GM21447 (cell line): Measurements from ENCODE around the gene RNF41.
A peak's percentile ranks its signal among the peaks of the same experiment; 100 is the strongest.
"Not testable (repeated sequence)": the region's sequence is repeated elsewhere in the genome, so short reads cannot be mapped to it uniquely, and the experiment has no call there.

ENCODE experiments used
- ATAC-seq: cut with Tn5 transposase; IDR thresholded peaks from one replicate; pipeline ENCODE4 v1.9.1; 2021; ENCODE audit not compliant: unreplicated experiment

RNF41 gene

DNA sequence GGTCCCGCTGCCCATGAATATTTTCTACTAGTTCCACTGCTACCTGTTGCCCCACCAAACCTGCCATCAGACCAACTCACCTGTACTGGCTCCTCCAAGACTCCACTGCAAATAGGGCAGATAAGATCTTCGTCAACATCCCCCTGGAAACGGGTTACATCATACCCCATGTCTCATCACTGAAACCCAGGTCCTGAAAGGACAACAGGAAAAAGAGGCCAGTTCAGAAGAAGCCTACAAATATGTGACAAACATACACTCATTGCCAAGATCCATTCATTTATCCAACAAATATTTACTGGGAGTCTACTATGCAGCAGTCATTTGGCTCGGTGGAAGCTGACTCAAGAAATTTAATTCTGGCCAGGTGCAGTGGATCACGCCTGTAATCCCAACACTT, 7.8 kb downstream of the RNF41 start:
- no peak for ATAC-seq

DNA sequence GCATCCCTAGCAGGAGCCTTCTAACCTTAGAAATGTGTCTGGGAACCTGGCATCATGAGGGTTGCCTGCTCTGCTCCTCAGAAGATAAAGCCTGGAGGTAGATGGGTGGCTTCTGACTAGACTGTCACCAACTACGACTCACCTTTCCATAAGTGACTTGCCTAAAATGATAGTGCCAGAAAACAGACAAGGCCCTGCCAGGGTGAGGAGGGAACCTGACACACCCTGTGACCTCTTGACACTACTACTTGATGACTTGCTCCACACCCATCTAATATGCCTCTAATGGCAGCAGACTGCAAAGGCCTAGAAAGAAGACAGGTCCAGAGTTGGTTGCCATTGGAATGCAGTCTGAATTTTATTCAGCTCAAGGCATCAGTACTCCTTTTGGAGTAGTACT, 9.4 kb downstream of the RNF41 start:
- no peak for ATAC-seq

- no peak for ATAC-seq
These were observed 13.7 kb downstream of the RNF41 start for GRCh38 chr12:56208006-56208405.

DNA sequence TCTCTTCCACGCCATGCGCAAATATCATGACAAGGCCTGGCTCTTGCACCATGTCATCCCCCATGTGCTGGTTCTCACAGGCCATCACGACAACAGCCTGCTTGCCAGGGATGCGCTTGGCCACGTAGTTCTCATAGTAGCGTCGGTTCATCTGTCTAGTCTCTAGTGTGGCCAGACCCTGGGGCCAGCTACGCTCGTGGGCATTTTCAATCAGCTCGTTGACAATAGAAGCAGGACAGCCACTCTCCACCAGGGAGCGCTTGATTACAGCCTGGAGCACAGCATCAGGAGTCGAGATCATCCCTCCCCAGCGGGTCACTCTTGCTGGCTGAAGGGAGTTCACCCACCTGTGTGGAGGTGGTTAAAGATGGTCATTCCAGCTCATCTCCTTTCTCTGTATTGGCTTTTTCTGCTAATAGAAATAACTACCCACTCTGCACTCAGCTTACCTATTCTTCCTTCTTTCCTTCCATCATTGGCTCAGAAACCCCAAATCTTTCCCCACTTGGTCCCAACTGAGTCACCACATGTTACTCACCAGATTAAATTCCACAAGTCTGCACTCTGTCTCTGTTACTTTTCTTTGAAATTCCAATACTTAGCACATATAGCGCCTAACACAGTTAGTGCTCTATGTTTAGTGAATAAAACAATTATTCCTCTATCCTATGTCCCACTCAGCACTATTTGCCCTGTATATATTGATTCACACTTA, 15.1 kb downstream of the RNF41 start:
- ATAC-seq = no peak

DNA sequence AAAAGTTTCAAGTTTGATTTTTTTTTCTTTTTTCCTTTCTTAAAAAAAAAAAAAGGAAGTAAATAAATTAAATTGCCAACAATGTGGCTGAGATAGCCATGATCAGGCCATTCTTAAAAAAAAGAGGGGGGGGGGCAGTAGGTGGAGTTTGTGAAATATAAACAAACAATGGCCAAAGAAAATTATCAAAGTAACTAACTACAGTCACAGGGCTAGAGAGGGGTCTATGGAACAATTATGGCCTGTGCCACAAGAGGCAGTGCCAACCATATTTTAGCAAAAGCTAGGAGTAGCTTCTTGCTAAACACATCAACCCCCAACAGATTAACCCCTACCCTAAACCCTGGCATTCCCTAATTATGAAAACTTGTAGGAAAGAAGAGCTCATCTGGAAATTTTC, 16.3 kb downstream of the RNF41 start:
- no peak for ATAC-seq

- no peak for ATAC-seq
These were observed 17.4 kb downstream of the RNF41 start for GRCh38 chr12:56204275-56204674.

- no peak for ATAC-seq
These were observed 18.9 kb downstream of the RNF41 start for GRCh38 chr12:56202838-56203237.

DNA sequence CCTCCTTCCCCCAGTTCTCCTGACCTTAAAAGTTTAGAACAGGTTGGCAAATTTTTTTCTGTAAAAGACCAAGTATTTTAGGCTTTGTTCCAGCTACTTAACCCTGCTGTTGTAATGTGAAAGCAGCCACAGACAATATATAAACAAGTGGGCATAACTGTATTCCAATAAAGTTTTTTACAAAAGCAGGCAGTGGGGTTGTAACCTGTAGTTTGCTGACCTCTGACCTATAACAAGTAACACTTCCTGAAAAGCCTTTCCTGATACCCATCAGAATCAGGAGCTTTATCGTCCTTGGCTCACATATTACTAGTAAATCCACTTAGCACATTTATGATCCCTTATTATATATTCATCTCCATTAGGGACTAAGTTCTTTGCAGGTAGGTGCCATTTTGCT, 19.4 kb downstream of the RNF41 start:
- no peak for ATAC-seq

- ATAC-seq = no peak
These were observed 22.9 kb downstream of the RNF41 start for GRCh38 chr12:56198836-56199235.

DNA sequence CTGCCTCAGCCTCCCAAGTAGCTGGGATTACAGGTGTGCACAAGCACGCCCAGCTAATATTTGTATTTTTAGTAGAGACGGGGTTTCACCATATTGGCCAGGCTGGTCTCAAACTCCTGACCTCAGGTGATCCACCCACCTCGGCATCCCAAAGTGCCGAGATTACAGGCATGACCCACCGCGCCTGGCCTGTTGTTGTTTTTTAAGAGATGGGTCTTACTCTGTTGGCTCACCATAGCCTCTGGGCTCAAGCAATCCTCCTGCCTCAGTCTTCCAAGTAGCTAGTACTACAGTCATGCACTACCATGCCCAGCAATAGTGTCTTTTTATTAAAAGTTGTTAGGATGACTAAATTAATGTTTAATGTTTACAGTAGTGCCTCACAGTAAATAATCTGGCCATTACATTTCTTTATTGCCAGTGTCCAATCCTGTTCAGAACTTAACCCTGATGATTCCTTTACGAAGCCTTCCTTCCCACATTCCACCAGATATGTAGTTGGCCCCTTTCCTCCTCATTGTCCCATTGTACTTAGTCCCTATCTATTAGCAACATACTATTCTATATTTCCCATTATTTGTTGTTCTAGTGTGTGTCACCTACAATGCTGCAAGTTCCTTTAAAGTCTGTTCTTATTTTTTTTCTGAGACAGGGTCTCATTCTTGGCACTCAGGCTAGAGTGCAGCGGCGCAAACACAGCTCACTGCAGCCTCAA, 23.6 kb downstream of the RNF41 start:
- ATAC-seq = no peak

GRCh38 chr12:56196818-56197550, 24.7 kb downstream of the RNF41 start:
- ATAC-seq = not testable (repeated sequence)

DNA sequence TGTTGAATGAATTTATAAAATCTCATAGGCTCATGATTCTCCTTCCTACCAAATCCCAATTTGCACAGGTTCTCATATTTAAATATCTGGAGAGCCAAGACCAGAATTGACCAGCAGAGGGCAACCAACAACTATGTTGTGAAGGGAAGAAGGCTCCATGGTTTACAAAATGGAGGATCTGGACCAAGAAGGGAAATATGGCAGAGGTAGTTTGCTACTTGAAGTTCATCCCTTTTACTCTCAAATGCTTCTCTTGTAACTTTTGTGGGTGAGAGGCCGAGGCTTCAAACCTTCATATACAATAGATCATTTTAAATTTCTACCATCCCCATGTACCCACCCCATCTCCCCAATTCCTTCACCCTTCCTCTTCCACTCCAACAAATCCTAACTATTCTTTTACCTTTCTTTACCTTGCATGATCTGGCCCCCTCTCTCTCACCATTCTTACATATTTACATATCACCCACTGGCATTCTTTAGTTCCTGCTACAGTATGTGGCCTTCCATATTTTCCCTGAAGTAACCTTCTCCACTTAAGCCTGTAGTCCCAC, 28.6 kb downstream of the RNF41 start:
- ATAC-seq = no peak

DNA sequence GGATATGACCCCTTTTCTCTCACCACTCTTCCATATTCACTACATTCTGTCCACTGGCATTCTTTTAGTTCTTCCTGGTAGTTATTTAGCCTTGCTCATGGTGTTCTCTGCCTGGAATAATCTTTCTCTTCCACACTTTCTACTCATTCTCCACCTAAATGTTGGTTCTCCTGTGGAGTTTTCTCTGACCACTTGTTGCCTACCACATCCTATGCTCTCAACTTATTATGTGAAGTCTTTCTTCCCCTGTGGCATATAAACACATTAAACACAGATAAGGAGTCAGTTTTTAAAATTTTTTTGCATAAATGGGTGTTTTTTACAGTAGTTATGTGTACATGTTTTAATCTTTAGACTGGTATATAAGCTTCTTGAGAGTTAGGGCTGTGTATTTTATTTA, 29.1 kb downstream of the RNF41 start:
- no peak for ATAC-seq

DNA sequence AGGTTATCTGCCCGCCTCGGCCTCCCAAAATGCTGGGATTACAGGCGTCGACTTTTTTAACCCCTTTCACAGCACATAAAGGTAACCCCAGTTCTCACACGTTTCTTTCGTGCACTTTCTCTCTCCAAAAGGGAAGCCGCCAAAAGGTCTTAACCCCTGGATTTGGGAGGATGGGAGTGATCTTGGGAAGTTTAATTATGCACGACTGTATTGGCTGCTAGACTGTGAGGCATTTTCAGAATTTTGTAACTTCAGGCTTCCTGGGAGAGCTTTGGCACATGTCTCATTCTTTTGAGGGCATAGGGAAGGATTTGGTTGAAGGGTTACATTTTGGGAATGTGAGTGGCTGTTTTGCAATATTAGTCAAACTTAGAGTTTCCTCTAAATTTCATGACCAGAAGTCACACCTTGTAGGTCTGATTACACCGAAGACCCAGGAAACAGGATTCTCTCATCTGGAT, 31.0 kb downstream of the RNF41 start:
- ATAC-seq = no peak

- ATAC-seq = peak; percentile 42
These were observed 31.6 kb downstream of the RNF41 start for GRCh38 chr12:56189918-56190694.

- ATAC-seq = peak; percentile 46
These were observed 32.4 kb downstream of the RNF41 start, which contains the start of gene SMARCC2 for GRCh38 chr12:56189099-56189917. TSS of gene SMARCC2 (minus strand) at chr12:56189483. CDS start at chr12:56189461, 22 bp downstream.

DNA sequence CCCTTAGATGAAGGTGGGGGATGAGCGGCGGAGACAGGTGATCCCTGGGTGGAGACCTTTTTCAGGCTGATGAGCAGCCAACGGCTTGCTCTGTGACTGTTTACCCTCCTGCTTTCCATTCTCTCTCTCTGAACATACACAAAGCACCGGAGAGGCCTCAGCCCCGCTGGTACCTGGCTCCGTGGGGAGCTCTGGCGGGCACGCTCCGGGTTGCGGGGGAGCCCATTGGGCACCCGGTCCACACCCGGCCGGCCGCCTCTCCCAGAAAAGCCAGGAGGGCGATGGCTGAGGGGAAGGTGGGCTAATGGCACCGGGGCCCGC, 33.0 kb downstream of the RNF41 start:
- no peak for ATAC-seq

DNA sequence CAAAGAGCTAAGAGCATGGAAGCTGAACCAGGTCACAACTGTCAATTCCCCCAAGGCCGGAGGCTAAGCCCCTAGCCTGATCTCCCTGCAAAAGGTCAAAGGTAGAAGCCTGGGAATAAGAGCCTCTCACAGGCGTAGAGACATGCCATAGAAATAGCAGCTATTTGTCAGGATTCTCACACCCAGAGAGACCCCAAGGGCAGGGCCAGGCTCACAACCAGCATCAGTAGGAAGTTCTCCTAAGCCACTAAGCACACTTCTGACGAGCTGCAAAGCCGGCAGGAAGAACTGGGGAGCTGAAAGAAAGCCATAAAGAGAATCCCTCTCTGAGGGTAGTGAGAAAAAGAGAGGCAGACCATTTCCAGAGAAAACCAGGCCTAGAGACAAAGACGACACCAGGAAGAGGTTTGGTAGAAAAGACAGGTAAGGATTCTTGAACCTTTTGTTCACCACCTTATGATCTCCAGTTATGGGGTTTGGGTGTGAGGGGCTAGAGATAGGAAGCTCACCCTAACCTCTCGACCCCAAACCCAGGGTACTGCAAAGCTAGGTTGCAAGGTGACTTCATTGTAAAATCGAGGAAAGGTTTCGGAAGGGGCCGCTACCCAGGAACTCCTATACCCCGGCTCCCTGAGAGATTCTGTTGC, 33.5 kb downstream of the RNF41 start:
- no peak for ATAC-seq

- no peak for ATAC-seq
These were observed 34.8 kb downstream of the RNF41 start for GRCh38 chr12:56186957-56187356.

DNA sequence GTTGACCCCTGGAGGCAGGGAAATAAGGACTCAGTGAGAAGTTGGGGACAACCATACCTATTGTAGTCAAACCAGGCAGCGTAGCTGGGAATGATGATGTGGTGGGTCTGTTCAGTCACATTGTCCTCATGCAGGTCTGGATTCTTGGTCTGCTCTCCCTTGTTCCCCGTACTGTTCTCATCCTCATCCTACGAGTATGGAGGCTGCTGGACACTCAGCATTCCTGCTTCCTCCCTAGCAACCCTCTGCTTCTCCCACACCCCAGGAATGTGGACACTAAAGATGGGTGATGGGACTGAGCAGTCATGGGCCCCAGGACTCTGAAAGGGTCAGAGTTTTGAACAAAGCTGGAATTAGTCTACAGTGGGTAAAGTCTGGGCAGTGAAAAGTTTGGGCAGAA, 43.4 kb downstream of the RNF41 start:
- no peak for ATAC-seq
